ENCODE data around the gene ENTREP1.

ENTREP1 gene

DNA sequence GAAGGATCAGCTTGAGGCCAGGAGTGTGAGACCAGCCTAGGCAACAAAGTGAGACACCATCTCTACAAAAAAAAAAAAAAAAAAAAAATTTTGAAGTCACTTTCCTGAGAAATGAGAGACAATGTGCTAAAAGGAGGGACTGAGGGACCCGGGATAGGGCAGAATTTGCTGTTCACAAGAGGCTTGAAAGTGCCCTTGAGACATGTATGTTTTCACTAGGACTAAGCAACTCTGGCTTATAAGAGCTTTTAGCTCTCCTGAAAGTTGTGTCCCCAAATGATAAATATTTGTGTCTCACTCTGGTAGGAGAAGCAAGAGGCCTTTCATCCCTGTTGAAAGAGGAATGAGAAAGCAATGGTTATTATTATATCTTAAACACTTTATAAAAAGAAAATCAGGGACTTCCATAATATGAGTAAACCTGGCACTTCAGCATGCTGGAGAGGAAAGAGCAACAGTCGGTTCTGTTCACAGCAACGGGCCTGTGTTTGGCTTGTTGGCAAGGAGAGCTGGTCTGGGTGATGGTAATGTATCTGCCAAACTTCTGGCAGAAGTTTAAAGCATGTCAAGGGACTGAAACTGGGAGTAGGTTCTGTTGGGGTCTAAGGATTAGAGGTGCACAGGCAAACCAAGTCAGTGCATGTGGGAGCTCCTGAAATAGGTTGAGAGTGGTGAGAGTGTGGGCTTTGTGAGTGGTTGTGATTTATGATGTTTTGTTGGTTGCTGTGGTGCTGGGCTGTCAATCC, 32.2 kb downstream of the ENTREP1 start (continued):
- TF ChIP-seq, protein P1, sequence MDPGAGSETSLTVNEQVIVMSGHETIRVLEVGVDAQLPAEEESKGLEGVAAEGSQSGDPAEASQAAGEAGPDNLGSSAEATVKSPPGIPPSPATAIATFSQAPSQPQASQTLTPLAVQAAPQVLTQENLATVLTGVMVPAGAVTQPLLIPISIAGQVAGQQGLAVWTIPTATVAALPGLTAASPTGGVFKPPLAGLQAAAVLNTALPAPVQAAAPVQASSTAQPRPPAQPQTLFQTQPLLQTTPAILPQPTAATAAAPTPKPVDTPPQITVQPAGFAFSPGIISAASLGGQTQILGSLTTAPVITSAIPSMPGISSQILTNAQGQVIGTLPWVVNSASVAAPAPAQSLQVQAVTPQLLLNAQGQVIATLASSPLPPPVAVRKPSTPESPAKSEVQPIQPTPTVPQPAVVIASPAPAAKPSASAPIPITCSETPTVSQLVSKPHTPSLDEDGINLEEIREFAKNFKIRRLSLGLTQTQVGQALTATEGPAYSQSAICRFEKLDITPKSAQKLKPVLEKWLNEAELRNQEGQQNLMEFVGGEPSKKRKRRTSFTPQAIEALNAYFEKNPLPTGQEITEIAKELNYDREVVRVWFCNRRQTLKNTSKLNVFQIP (CRISPR knock-in tag; IDR thresholded peaks at IDR 0.05; ENCODE audit: borderline replicate concordance, low read depth) = no peak
- no peak for TF ChIP-seq TCF4 (CRISPR knock-in tag; IDR thresholded peaks at IDR 0.05; ENCODE audit: borderline replicate concordance)
- no peak for TF ChIP-seq SNAI2 (CRISPR knock-in tag; IDR thresholded peaks at IDR 0.05)
- TF ChIP-seq ZNF70 (CRISPR knock-in tag; IDR thresholded peaks at IDR 0.05) = no peak
- no peak for TF ChIP-seq GLIS3 (CRISPR knock-in tag; IDR thresholded peaks at IDR 0.05)
- no peak for TF ChIP-seq RARB (CRISPR knock-in tag; IDR thresholded peaks at IDR 0.05)
- TF ChIP-seq TOX (CRISPR knock-in tag; IDR thresholded peaks at IDR 0.05; ENCODE audit: borderline replicate concordance) = no peak
- TF ChIP-seq ZNF565 (CRISPR knock-in tag; conservative IDR thresholded peaks at IDR 0.05; ENCODE audit: low read depth) = no peak
- TF ChIP-seq OSR1 (CRISPR knock-in tag; IDR thresholded peaks at IDR 0.05) = no peak

DNA sequence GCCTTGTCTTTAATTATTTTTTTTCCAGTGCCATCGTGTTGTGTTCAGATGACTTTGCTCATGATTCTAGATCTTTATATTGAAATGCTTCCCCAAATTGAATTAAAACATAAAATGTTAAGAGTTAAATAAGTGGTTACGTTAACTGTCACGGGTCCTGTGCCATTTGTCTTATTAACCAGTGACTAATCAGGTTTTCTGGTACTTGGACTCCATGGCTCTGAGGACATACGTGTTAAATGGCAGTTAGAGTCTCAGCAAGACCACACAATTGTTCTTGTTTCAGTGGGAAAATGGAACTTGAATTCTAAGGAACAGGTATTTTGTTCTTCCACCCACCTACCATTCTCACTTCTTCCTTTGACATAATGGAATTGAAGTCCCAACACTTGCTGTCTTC, 32.8 kb downstream of the ENTREP1 start:
- ATAC-seq = no peak
- TF ChIP-seq TCF4 (CRISPR knock-in tag; IDR thresholded peaks at IDR 0.05; ENCODE audit: borderline replicate concordance) (no peak), ISL1 (CRISPR knock-in tag; IDR thresholded peaks at IDR 0.05) (no peak), RARB (CRISPR knock-in tag; IDR thresholded peaks at IDR 0.05) (no peak), SNAI2 (CRISPR knock-in tag; IDR thresholded peaks at IDR 0.05) (no peak), ARNTL (CRISPR knock-in tag; IDR thresholded peaks at IDR 0.05; ENCODE audit: borderline replicate concordance, low read depth) (no peak), BACH2 (CRISPR knock-in tag; IDR thresholded peaks at IDR 0.05; ENCODE audit: borderline replicate concordance) (no peak), ZNF70 (CRISPR knock-in tag; IDR thresholded peaks at IDR 0.05) (no peak), CSDC2 (CRISPR knock-in tag; IDR thresholded peaks at IDR 0.05) (no peak), PPARA (CRISPR knock-in tag; IDR thresholded peaks at IDR 0.05; ENCODE audit: borderline replicate concordance) (no peak)
- TF ChIP-seq, protein P2, sequence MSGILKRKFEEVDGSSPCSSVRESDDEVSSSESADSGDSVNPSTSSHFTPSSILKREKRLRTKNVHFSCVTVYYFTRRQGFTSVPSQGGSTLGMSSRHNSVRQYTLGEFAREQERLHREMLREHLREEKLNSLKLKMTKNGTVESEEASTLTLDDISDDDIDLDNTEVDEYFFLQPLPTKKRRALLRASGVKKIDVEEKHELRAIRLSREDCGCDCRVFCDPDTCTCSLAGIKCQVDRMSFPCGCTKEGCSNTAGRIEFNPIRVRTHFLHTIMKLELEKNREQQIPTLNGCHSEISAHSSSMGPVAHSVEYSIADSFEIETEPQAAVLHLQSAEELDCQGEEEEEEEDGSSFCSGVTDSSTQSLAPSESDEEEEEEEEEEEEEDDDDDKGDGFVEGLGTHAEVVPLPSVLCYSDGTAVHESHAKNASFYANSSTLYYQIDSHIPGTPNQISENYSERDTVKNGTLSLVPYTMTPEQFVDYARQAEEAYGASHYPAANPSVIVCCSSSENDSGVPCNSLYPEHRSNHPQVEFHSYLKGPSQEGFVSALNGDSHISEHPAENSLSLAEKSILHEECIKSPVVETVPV (CRISPR knock-in tag; IDR thresholded peaks at IDR 0.05) = no peak
- TF ChIP-seq, protein P3, sequence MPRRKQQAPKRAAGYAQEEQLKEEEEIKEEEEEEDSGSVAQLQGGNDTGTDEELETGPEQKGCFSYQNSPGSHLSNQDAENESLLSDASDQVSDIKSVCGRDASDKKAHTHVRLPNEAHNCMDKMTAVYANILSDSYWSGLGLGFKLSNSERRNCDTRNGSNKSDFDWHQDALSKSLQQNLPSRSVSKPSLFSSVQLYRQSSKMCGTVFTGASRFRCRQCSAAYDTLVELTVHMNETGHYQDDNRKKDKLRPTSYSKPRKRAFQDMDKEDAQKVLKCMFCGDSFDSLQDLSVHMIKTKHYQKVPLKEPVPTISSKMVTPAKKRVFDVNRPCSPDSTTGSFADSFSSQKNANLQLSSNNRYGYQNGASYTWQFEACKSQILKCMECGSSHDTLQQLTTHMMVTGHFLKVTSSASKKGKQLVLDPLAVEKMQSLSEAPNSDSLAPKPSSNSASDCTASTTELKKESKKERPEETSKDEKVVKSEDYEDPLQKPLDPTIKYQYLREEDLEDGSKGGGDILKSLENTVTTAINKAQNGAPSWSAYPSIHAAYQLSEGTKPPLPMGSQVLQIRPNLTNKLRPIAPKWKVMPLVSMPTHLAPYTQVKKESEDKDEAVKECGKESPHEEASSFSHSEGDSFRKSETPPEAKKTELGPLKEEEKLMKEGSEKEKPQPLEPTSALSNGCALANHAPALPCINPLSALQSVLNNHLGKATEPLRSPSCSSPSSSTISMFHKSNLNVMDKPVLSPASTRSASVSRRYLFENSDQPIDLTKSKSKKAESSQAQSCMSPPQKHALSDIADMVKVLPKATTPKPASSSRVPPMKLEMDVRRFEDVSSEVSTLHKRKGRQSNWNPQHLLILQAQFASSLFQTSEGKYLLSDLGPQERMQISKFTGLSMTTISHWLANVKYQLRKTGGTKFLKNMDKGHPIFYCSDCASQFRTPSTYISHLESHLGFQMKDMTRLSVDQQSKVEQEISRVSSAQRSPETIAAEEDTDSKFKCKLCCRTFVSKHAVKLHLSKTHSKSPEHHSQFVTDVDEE (CRISPR knock-in tag; IDR thresholded peaks at IDR 0.05) = no peak
- TF ChIP-seq, protein P4, sequence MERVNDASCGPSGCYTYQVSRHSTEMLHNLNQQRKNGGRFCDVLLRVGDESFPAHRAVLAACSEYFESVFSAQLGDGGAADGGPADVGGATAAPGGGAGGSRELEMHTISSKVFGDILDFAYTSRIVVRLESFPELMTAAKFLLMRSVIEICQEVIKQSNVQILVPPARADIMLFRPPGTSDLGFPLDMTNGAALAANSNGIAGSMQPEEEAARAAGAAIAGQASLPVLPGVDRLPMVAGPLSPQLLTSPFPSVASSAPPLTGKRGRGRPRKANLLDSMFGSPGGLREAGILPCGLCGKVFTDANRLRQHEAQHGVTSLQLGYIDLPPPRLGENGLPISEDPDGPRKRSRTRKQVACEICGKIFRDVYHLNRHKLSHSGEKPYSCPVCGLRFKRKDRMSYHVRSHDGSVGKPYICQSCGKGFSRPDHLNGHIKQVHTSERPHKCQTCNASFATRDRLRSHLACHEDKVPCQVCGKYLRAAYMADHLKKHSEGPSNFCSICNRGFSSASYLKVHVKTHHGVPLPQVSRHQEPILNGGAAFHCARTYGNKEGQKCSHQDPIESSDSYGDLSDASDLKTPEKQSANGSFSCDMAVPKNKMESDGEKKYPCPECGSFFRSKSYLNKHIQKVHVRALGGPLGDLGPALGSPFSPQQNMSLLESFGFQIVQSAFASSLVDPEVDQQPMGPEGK (CRISPR knock-in tag; IDR thresholded peaks at IDR 0.05; ENCODE audit: borderline replicate concordance) = no peak

DNA sequence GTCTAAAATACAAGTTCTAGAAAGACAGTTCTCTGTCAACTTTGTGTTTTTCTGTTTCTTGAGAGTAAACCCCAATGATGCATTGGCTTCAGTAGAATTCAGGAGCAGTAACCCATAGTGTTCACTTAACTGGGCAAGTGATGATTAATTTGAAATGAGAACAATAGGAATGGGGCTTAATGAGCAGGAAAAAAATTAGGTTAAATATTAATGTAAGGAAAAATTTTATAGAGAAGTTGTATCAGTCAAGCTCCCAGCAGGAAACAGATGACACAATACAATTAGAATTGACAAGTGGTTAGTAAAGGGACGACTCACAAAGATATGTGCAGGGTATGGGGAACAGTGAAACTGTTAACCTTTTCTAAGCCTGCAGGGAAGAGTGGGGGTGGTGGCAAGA, 38.2 kb downstream of the ENTREP1 start:
- no peak for ATAC-seq
- TF ChIP-seq, protein P5, sequence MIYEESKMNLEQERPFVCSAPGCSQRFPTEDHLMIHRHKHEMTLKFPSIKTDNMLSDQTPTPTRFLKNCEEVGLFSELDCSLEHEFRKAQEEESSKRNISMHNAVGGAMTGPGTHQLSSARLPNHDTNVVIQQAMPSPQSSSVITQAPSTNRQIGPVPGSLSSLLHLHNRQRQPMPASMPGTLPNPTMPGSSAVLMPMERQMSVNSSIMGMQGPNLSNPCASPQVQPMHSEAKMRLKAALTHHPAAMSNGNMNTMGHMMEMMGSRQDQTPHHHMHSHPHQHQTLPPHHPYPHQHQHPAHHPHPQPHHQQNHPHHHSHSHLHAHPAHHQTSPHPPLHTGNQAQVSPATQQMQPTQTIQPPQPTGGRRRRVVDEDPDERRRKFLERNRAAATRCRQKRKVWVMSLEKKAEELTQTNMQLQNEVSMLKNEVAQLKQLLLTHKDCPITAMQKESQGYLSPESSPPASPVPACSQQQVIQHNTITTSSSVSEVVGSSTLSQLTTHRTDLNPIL (CRISPR knock-in tag; IDR thresholded peaks at IDR 0.05; ENCODE audit: low read depth) = no peak
- TF ChIP-seq BACH2 (CRISPR knock-in tag; IDR thresholded peaks at IDR 0.05; ENCODE audit: borderline replicate concordance) (no peak), OSR1 (CRISPR knock-in tag; IDR thresholded peaks at IDR 0.05) (no peak), TCF4 (CRISPR knock-in tag; IDR thresholded peaks at IDR 0.05; ENCODE audit: borderline replicate concordance) (no peak), ZC3H10 (CRISPR knock-in tag; IDR thresholded peaks at IDR 0.05) (no peak), SNAI2 (CRISPR knock-in tag; IDR thresholded peaks at IDR 0.05) (no peak), ZNF8 (CRISPR knock-in tag; IDR thresholded peaks at IDR 0.05) (no peak), ZFP3 (CRISPR knock-in tag; IDR thresholded peaks at IDR 0.05) (no peak), ARNTL (CRISPR knock-in tag; IDR thresholded peaks at IDR 0.05; ENCODE audit: borderline replicate concordance, low read depth) (no peak), ZFP30 (CRISPR knock-in tag; IDR thresholded peaks at IDR 0.05) (no peak), TOX (CRISPR knock-in tag; IDR thresholded peaks at IDR 0.05; ENCODE audit: borderline replicate concordance) (no peak), ZNF70 (CRISPR knock-in tag; IDR thresholded peaks at IDR 0.05) (no peak), CSDC2 (CRISPR knock-in tag; IDR thresholded peaks at IDR 0.05) (no peak), RARB (CRISPR knock-in tag; IDR thresholded peaks at IDR 0.05) (no peak), ESRRG (CRISPR knock-in tag; IDR thresholded peaks at IDR 0.05) (no peak), ISL1 (CRISPR knock-in tag; IDR thresholded peaks at IDR 0.05) (no peak), ZNF565 (CRISPR knock-in tag; conservative IDR thresholded peaks at IDR 0.05; ENCODE audit: low read depth) (no peak)
- TF ChIP-seq, protein P2 (CRISPR knock-in tag; IDR thresholded peaks at IDR 0.05) = no peak
- TF ChIP-seq, protein P1 (CRISPR knock-in tag; IDR thresholded peaks at IDR 0.05; ENCODE audit: borderline replicate concordance, low read depth) = no peak
